HEK293T (cell line): ENCODE measurements around the gene MEI1.

Experiments
- ARNT ChIP-seq: fragments of 450-650 bp; IDR thresholded peaks from 2 replicates; pipeline ENCODE4 v1.6.1; 2017; ENCODE audit warnings: mild to moderate bottlenecking
- BHLHE40 ChIP-seq: fragments of 450-650 bp; IDR thresholded peaks from 2 replicates; pipeline ENCODE4 v1.6.1; 2016; ENCODE audit warnings: mild to moderate bottlenecking, moderate library complexity, borderline replicate concordance
- FOXA1 ChIP-seq: fragments of 450-650 bp; IDR thresholded peaks from 2 replicates; pipeline ENCODE4 v1.6.1; 2016; ENCODE audit warnings: mild to moderate bottlenecking
- FOXM1 ChIP-seq: fragments of 450-650 bp; IDR thresholded peaks from 2 replicates; pipeline ENCODE4 v1.6.1; 2017; ENCODE audit warnings: mild to moderate bottlenecking, borderline replicate concordance
- HDGF ChIP-seq: fragments of 450-650 bp; IDR thresholded peaks from 2 replicates; pipeline ENCODE4 v1.6.1; 2017; ENCODE audit warnings: antibody characterized with exemption, borderline replicate concordance
- LEF1 ChIP-seq: fragments of 450-650 bp; IDR thresholded peaks from 2 replicates; pipeline ENCODE4 v1.6.1; 2017; ENCODE audit warnings: mild to moderate bottlenecking, borderline replicate concordance
- NFRKB ChIP-seq: fragments of 450-650 bp; IDR thresholded peaks from 2 replicates; pipeline ENCODE4 v1.6.1; 2016; ENCODE audit warnings: mild to moderate bottlenecking, moderate library complexity
- PKNOX1 ChIP-seq: fragments of 450-650 bp; IDR thresholded peaks from 2 replicates; pipeline ENCODE4 v1.6.1; 2016
- SP1 ChIP-seq: fragments of 450-650 bp; IDR thresholded peaks from 2 replicates; pipeline ENCODE4 v1.6.1; 2017
- TARDBP ChIP-seq: fragments of 450-650 bp; IDR thresholded peaks from 2 replicates; pipeline ENCODE4 v1.6.1; 2016
- ZNF384 ChIP-seq: fragments of 450-650 bp; IDR thresholded peaks from 2 replicates; pipeline ENCODE4 v1.6.1; 2016

- TF ChIP-seq ARNT (no peak), FOXA1 (no peak), HDGF (no peak), TARDBP (no peak), FOXM1 (no peak), NFRKB (no peak), SP1 (no peak), BHLHE40 (no peak), PKNOX1 (no peak), ZNF384 (no peak), LEF1 (no peak)
Measured at GRCh38 chr22:41838842-41839618, 139.7 kb downstream of the MEI1 start.
